Measurements from ENCODE around the gene GRM2.

The GRM2 gene

GRCh38 chr3:51706021-51706485 is 815 bp upstream of the GRM2 start:
- no peak for DNase-seq

- DNase-seq: no peak
Measured at GRCh38 chr3:51708216-51708845, 1.5 kb downstream of the GRM2 start.

GRCh38 chr3:51709004-51709420 is 2.1 kb downstream of the GRM2 start:
- DNase-seq: no peak

GRCh38 chr3:51709675-51710074 is 2.8 kb downstream of the GRM2 start:
- DNase-seq: no peak

GRCh38 chr3:51710631-51711351 is 3.9 kb downstream of the GRM2 start:
- no peak for DNase-seq

- DNase-seq: no peak
Measured at GRCh38 chr3:51711352-51712037, 4.6 kb downstream of the GRM2 start.

GRCh38 chr3:51712038-51712420 is 5.2 kb downstream of the GRM2 start:
- DNase-seq: no peak

- no peak for DNase-seq
Measured at GRCh38 chr3:51712511-51712931, 5.7 kb downstream of the GRM2 start.

- DNase-seq: no peak
Measured at GRCh38 chr3:51712963-51713362, 6.1 kb downstream of the GRM2 start.

- no peak for DNase-seq
Measured at GRCh38 chr3:51715231-51715976, 8.5 kb downstream of the GRM2 start.

GRCh38 chr3:51715977-51716294 is 9.1 kb downstream of the GRM2 start:
- DNase-seq: no peak

- no peak for DNase-seq
Measured at GRCh38 chr3:51716805-51717204, 9.9 kb downstream of the GRM2 start.

GRCh38 chr3:51717446-51717845 is 10.6 kb downstream of the GRM2 start:
- no peak for DNase-seq

- DNase-seq: no peak
Measured at GRCh38 chr3:51717947-51718346, 11.1 kb downstream of the GRM2 start.

- peak; percentile 16 to 28 for DNase-seq
Measured at GRCh38 chr3:51718547-51719409, 11.9 kb downstream of the GRM2 start.

GRCh38 chr3:51719410-51720025 is 12.7 kb downstream of the GRM2 start:
- no peak for DNase-seq

GRCh38 chr3:51720292-51721061 is 13.6 kb downstream of the GRM2 start:
- DNase-seq: no peak

- no peak for DNase-seq
Measured at GRCh38 chr3:51721062-51721745, 14.3 kb downstream of the GRM2 start.

- no peak for DNase-seq
Measured at GRCh38 chr3:51722362-51722761, 15.5 kb downstream of the GRM2 start.

GRCh38 chr3:51727500-51727899 is 20.6 kb downstream of the GRM2 start:
- DNase-seq: no peak
